ENCODE results near the gene DPP6.

The DPP6 gene

DNA sequence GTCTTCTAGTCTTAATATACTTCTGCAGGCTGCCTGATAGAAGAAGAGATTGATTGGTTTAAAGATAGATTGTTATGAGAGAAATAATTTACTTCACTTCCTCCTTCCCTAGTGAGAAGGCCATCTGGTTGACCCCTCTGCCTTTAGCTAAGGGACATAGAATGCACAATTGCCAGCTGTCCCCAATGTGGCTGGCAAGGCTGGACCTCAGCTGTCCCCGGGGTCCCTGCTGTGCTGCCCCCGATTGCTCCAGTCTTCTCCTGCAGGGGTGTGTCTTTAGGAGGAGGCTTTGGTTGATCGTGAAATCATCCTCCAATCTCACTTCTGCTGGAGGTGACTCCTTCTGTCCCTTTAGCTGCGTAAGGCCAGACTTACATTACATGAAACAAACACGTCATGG, 388.5 kb downstream of the DPP6 start:
- in situ Hi-C loops (cut with MboI; ENCODE audit: low sequenced_read_pairs), result no loop called here

DNA sequence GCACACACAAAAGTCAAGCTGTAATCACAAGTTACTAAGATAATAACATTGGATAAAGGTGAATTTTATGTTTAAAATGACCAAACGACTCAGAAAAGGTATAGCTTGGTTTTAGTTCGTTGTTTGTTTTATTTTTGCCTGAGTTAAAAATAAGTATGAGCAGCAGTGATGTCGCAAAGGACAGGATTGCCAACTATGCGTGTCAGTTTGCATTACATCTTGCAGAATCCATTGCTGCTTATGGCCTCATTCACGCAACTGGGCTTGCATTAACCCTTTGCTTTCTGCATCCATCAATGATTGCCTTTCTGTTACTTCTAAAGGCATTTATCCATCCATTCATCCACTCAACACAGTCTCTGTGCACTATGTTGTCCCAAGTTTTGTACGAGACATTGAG, 389.6 kb downstream of the DPP6 start:
- in situ Hi-C loops (cut with MboI; ENCODE audit: low sequenced_read_pairs), result no loop called here

DNA sequence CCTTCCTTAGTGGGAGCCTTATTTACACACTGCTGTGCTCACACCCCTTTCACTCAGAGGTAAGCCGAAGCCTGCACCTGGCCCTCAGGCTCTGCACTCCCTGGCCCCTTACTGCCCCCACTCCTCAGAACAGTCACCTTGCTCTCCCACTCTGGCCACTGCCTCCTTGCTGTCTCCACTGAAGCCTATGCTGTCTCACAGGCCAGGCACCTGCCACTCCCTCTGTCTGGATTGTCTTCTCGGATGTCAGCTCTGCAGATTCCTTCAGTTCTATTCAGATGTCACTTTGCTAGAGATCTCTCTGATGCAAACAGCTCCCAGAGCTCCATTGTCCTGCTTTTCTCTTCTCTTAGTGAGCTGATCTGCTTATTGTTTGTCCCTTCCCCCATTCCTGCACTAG, 390.7 kb downstream of the DPP6 start:
- in situ Hi-C loops (cut with MboI; ENCODE audit: low sequenced_read_pairs), result no loop called here

DNA sequence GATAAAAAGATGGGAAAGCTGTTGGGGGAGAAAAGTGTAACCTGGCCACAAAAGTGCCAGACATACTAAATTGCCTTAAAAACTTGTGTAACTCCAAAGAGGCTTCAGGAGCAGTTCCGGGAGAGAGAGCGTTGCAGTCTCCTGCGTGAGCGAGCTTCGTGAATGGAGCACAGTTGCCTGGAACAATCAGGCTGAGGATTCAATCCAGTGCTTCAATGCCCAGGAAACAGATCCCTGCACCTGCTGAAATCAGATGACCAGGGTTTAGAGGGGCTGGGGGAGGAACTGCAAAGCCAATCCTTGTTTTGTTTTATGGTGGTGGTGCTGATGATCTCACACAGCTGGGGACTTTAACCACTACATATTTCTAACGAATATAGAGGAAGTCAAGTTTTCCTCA, 398.3 kb downstream of the DPP6 start:
- in situ Hi-C loops (cut with MboI; ENCODE audit: low sequenced_read_pairs), result no loop called here

DNA sequence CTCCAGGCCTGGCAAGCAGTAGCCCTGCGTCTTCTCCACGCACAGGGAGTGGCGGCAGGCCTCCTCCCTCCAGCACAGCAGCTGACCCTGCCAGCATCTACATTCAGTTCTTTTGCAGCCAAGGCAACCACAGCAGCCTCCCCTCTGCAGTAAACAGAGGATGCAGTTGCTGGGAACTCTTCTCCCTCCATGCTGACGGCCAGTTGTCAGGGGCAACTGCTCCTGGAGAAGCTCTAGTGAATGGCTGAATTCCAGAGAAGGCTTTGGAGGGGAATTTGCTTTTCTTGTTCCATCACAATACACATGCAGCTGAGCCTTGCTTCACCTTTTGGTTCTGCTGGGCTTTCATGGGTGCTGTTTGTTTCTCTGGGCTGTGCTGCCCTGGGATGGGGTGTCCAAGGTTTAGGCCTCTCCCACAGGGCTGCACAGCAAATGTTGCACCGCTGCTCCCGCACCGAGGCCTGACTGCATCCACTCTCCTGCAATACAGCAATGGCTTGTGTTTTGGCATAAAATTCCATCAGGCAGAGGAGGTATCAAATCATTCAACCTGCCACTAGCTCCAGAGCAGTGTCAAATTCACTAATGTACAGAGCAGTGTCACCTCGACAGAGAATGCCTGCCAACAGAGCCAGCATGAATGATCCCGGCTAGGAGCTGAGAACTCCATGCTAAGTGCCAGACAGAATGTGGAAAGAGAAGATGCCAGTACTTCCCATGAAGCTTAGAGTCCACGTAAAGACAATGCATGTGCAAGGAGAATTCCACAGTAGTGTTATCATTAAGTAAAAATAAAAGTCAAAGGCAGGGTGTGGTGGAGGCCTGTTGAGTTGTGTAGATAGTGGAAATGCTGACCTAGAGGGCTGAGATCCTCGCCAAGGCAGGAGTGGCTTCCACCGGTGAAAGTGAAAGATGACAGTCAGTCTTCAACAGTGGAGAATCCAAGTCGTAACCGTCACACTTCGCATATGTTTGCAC, 399.6 kb downstream of the DPP6 start:
- in situ Hi-C loops (cut with MboI; ENCODE audit: low sequenced_read_pairs), result no loop called here

DNA sequence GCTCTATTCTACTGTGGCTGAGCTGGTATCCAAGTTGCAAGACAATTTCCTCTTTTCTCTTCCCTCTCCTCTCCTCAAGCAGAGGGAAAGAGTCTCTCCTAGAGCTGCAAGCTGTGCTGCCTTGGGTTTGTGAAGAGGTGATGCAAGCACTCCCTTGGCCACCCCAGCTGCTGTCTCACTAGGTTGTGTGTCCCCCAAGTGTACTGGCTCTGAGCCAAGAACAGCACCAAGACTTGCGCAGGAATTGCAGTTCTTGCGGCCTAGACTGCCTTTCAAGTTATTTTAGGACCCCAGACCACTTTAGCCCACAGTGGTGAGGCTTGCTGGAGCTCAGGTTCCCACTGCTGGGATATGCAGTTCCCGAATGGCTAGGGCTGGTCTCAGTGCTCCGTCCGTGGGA, 411.6 kb downstream of the DPP6 start:
- in situ Hi-C loops (cut with MboI; ENCODE audit: low sequenced_read_pairs), result no loop called here

DNA sequence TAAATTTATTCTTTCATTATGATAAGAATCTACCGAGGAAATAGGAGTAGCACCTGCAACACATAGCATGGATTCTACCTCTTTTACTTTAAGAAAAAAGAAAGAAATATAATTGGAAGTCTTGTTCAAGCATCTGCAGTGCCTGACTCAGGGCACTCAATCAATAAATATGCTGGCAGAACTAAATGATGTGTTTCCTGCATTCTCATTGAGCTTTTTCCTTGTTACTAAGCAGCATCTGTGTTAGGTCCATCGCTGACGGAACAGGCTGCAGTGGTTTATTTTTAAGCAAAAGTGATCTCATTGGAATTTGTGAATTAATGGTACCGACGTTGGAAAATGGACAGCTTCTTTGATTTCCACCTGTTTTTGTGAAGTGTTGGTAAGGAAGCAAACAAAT, 417.5 kb downstream of the DPP6 start:
- in situ Hi-C loops (cut with MboI; ENCODE audit: low sequenced_read_pairs), result no loop called here

DNA sequence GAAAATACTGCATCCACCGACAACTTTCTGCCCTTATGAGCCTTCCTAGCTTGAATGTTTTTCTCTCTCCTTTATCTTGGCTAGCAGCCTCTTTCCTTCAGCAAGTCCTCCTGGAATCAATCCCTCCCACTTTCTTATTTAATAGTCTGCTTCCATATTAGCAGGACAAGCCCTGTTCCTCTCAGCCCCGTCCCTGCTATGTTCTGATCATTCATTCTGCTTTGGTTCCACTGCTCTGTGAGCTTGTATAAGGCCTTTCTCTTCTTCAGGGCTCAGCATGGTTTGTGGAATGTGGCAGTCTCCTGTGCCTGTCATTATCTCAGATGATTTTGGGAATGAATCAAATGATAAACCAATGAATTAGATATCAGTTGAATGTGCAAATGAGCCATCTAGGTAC, 420.1 kb downstream of the DPP6 start:
- in situ Hi-C loops (cut with MboI; ENCODE audit: low sequenced_read_pairs), result no loop called here

DNA sequence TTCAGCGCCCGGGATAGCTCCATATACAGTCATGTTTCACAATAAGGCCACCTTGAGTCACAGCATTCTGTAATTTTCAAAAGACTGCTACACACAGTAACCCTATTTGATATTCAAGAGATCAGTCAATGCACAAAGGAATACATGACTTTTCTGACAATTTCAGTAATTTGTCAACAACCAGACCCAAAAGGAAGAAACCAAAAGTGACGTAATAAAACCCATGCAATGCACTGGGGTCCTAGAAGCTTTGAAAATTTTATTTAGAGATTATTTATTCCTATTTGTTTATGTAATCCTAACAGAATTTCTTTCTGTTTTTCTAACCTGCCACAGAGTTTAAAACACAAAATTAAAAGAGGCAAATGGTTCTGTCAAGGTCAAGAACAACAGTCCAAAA, 421.2 kb downstream of the DPP6 start:
- in situ Hi-C loops (cut with MboI; ENCODE audit: low sequenced_read_pairs), result no loop called here

DNA sequence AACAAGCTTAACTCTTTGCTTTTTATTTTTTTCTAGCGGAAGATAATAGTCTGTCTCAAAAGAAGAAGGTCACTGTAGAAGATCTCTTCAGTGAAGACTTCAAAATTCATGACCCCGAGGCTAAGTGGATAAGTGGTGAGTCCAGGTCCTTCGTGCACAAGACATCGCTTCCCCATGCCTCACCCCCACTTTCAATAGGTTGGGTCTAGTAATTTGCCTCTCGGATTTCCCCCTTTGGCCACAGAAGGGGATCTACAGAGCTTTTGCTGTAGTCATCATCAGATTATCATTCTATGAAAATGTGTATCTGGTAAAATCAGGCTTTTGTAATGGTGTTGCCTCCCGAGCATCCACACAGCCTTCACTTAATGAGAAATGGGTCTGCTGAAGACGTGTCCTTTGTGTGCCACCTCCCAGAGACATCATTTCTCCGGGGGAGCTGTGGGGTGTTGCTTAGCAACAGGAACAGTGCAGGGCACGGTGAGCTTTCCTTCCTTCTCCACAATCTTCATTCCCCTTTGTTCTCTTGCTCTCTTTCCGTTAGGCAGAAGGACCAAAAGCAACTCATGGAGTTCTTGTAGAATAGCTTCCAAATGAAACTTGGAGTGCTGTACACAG, 422.8 kb downstream of the DPP6 start:
- in situ Hi-C loops (cut with MboI; ENCODE audit: low sequenced_read_pairs), result no loop called here

DNA sequence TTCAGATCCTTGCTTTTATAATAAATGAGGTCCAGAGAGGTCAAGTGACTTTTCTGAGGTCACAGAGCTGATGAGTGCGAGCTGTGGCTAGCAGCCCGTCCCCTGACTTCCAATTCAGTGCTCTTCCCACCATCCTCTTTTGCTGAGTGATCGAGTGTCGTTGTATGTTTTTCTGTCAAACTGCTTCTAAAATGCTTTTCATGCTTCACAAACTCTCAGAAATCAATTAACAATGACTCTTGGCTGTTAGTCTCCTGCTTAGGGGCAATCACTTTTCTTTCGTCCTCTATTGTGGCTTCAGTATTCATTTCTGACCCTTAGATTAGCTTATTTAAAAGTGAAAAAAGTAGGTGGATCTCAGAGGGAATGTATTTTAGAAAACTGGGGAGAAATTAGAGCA, 423.7 kb downstream of the DPP6 start:
- in situ Hi-C loops (cut with MboI; ENCODE audit: low sequenced_read_pairs), result no loop called here

DNA sequence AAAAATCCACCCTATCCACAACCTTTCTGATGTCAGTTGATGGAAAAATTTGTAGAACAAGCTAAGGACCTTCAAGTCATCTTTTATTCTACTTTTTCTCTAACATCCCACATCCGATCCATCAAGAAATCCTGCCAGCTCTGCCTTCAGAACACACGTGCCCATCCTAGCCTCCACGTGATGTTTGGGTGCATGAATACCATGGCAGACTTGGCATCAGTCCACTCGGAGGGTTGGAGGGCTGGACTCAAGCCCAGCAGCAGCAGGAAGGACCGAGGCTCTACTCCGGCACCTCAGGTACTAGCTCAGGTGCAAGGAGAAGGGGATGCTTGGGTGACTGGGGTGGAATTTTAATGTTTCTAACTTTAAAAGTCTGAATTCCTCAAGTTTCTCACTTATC, 428.6 kb downstream of the DPP6 start:
- in situ Hi-C loops (cut with MboI; ENCODE audit: low sequenced_read_pairs), result no loop called here

DNA sequence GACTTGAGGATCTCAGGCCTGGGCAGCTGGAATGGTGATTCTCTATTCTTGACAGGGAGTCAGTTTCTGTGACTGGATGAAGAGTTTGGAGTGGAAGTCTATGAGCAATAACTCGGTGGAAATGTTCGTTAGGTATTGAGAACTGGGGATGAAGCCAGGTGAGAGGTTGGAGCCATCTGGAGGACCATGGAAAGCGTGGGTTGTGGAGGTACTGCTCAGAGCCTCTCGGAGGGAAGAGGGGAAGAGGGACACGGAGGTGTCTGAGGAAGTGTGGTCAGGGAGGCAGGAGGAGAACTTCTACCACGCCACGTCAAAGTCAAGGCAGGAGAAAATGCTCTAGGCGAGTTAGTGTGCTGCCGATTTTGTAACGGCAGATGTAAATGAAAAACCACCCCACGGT, 430.7 kb downstream of the DPP6 start:
- in situ Hi-C loops (cut with MboI; ENCODE audit: low sequenced_read_pairs), result no loop called here

DNA sequence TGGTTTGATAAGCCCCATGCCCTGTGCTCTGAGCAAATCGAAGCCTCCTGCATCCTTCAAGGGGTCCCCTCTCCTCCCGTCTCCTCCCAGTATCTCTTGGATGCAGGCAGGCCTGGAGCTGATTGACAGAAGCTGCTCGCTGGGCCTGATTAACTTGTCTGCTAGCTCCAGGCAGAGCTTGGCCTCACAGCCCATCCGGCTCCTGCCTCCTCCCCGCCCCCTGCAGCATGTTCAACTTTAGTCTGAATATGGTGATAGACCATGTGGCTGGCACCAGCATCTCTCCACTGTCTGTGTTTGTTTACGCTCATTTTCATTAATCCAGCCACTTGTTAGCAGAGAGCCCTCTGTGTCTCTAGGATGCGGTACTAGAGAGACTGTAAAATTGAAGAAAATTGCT, 432.2 kb downstream of the DPP6 start:
- in situ Hi-C loops (cut with MboI; ENCODE audit: low sequenced_read_pairs), result no loop called here

DNA sequence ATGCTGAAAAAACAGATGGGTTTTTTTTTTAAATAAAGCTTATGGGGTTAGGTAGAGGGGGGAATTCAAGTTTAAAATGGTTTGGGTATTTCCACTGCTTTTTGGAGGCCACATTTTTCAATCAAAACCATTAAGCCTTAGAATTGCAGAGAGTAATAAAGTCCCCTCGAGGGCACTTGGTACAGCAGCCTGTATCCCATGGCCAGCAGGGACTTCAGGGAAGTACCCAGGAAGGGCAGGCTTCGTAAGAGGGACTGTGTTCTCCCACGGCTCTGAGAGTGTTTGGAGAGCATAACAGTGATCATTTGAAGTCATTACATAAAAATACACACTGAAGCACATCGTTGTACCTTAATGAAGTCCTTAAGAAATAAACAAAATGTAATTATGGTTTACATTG, 432.7 kb downstream of the DPP6 start:
- in situ Hi-C loops (cut with MboI; ENCODE audit: low sequenced_read_pairs), result no loop called here

DNA sequence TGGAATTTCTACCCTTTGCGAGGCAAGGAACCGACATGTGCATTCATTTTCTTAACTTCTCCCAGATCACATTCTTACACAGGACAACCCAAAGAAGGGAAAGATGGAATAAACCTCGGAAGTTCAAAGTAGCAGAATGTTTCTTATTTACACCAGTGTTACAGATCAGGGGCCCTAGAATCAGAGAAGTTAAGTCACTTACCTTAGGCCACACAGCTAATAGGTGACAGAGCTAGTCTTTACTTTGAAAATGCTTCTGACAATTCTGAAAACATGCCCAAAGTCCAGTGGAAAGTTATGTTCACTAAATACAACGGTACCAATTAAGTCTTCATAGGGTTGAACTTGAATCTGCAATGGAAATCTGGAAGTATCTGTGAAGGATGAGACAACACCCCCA, 437.7 kb downstream of the DPP6 start:
- in situ Hi-C loops (cut with MboI; ENCODE audit: low sequenced_read_pairs), result no loop called here

DNA sequence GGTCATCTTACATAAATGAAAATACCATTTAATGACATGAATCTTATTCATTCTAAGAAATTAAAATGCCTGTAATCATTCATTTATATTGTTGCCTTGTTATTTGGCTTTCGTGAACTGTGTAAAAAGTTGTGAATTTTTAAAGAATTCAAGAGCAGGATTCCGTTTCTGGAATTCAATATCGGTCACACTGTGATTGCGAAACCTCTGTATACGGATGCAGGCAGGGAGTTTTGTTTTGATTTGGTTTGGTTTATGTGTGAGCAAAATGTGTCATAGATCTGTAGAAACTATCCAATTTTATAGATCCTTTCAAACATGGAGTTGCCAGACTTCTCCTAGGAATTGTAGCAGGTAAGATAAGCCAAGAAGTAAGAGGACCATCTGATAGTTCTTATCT, 441.4 kb downstream of the DPP6 start:
- in situ Hi-C loops (cut with MboI; ENCODE audit: low sequenced_read_pairs), result no loop called here

DNA sequence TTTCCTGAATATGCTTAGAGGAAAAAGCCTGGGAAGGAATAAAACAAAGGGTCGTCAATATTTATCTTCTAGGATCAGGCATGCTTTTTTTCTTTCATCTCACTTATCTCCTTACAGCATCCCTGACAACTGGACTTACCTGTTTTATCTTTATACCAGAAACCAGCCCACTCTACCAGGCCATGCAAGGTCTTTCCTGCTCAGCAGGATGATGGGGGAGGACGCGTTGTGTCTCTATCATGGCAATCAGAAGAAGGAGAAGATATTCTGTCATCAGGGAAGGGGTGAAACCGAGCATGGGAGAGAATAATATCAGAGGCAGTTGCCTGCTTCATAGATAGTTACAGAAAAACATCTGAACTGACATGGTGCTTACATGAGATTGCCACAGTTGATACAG, 445.6 kb downstream of the DPP6 start:
- in situ Hi-C loops (cut with MboI; ENCODE audit: low sequenced_read_pairs), result no loop called here

DNA sequence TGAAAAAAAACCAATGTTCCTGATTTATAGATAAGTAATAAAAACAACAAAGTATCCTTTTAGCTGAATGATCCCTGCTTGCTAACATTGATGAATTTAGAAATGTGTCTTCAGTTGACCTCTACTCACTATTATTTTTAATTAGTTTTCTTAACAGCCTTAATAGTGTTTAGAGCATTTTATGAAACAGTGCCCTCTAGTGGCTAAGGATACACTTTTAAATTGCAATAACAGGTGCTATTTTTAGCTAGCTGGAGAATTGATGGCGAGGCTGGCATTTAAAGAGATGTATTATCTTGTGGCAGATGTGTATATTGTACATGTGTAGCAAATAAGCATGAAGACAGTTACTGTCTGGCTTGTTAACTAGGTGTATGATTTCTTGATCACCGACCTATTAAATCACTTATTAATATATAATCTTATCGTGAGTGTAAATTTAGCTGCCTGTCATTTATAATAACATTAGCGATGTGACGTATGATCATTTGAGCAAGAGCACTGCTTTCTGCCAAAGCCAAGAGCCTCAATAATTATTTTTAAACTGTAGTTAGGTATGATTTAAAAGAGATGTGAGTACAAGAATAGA, 451.9 kb downstream of the DPP6 start:
- in situ Hi-C loops (cut with MboI; ENCODE audit: low sequenced_read_pairs), result no loop called here

DNA sequence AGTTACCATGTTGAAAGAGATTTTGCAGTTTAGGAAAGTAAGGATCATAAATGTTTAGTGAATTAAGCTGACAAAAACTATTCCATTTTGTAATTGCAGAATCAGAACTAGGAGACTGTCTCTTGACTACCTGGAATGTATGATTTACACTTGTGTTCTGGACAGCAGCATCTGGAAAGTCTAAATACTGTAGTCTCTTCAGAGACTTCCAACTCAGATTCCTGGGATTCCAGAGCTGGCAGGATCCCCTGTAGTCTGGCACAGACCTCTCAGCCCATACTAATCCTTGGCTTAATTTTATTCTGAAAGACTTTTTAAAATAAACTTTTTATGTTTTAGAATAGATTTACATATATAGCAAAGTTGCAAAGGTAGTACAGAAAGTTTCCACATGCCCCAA, 452.7 kb downstream of the DPP6 start:
- in situ Hi-C loops (cut with MboI; ENCODE audit: low sequenced_read_pairs), result no loop called here

DNA sequence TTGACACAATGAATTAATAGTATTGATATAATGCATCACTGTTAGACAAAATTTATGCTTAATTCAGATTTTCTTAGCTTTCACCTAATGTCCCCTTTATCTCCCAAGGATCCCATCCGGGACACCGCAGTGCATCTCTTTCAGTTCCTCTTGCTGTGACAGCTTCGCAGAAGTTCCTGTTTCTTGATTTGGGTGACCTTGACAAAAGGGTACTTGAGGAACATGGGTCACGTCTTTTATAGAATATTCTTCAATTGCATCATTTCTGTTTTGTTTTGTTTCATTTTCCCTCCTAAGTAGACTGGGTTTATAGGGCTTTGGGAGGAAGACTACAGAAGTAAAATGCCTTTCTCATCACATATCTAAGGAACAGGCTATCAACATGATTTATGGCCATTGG, 453.2 kb downstream of the DPP6 start:
- in situ Hi-C loops (cut with MboI; ENCODE audit: low sequenced_read_pairs), result no loop called here

DNA sequence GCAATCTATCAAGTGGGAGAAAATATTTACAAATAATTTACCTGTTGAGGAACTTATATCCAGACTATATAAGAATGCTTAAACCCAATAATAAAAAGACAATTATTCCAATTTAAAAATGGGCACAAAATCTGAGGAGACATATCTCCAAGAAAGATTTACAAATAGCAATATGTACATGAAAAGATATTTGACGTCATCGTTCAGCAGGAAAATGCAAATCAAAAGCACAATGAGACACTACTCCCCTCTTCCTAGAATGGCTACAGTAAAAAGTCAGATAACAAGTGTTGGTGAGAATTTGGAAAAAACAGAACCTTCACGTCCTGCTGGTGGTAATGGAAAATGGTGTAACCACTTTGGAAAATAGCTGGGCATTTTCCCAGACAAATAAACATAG, 457.0 kb downstream of the DPP6 start:
- in situ Hi-C loops (cut with MboI; ENCODE audit: low sequenced_read_pairs), result no loop called here

All from HL-60/S4 treated with retinoic acid at 250 ng/mL for 4 days and 3 days (cell line).